Erythroblast (primary cell): ENCODE measurements around the gene COQ8B.

Source experiments
- GATA1 ChIP-seq: IDR thresholded peaks from 2 replicates; pipeline ENCODE4 v1.6.1; 2011; ENCODE audit warnings: low read depth, mild to moderate bottlenecking, control low read depth, low read length, moderate library complexity
- POLR2A ChIP-seq: IDR thresholded peaks from 2 replicates; pipeline ENCODE4 v1.6.1; 2011; ENCODE audit warnings: mild to moderate bottlenecking, low read length

- TF ChIP-seq GATA1, result no peak
- no peak for TF ChIP-seq POLR2A
Measured at GRCh38 chr19:40741527-40742390, 25.1 kb upstream of the COQ8B start.
